GM18907 (cell line): ENCODE results near the gene SLC17A1.

Experiments
- ATAC-seq: cut with Tn5 transposase; IDR thresholded peaks from one replicate; pipeline ENCODE4 v1.9.1; 2021; ENCODE audit warnings: mild to moderate bottlenecking, moderate library complexity; ENCODE audit not compliant: unreplicated experiment

SLC17A1 gene

GRCh38 chr6:25831532-25832306, at the start of gene SLC17A1:
TSS of gene SLC17A1 (minus strand) at chr6:25832052. CDS start at chr6:25830557, 1,495 bp downstream.
- ATAC-seq = no peak

- ATAC-seq = no peak
Measured at GRCh38 chr6:25880601-25881000, 48.7 kb upstream of the SLC17A1 start.

- ATAC-seq = no peak
Measured at GRCh38 chr6:25878721-25879322, 47.0 kb upstream of the SLC17A1 start.

- no peak for ATAC-seq
Measured at GRCh38 chr6:25875926-25876602, 44.2 kb upstream of the SLC17A1 start.

- ATAC-seq = no peak
Measured at GRCh38 chr6:25875563-25875905, 43.7 kb upstream of the SLC17A1 start.

GRCh38 chr6:25874822-25875562, 43.1 kb upstream of the SLC17A1 start:
- no peak for ATAC-seq

- no peak for ATAC-seq
Measured at GRCh38 chr6:25874118-25874517, 42.3 kb upstream of the SLC17A1 start, which contains the start of gene SLC17A3. TSS of gene SLC17A3 (minus strand) at chr6:25874243. CDS start at chr6:25868387, 5,856 bp downstream.

- no peak for ATAC-seq
Measured at GRCh38 chr6:25872814-25873213, 41.0 kb upstream of the SLC17A1 start.

GRCh38 chr6:25869840-25870239, 38.0 kb upstream of the SLC17A1 start:
- no peak for ATAC-seq

GRCh38 chr6:25868436-25869183, 36.8 kb upstream of the SLC17A1 start:
- no peak for ATAC-seq

- no peak for ATAC-seq
Measured at GRCh38 chr6:25866011-25866410, 34.2 kb upstream of the SLC17A1 start.

- ATAC-seq = no peak
Measured at GRCh38 chr6:25863360-25863759, 31.5 kb upstream of the SLC17A1 start.

GRCh38 chr6:25862199-25862598, 30.3 kb upstream of the SLC17A1 start:
- ATAC-seq = no peak

- no peak for ATAC-seq
Measured at GRCh38 chr6:25852756-25853155, 20.9 kb upstream of the SLC17A1 start.

GRCh38 chr6:25851961-25852360, 20.1 kb upstream of the SLC17A1 start:
- no peak for ATAC-seq

GRCh38 chr6:25844518-25844917, 12.7 kb upstream of the SLC17A1 start:
- ATAC-seq = no peak

GRCh38 chr6:25842526-25842925, 10.7 kb upstream of the SLC17A1 start:
- peak; percentile 50 for ATAC-seq

GRCh38 chr6:25835442-25836283, 3.8 kb upstream of the SLC17A1 start:
- ATAC-seq = no peak

- ATAC-seq = no peak
Measured at GRCh38 chr6:25834950-25835349, 3.1 kb upstream of the SLC17A1 start.

- no peak for ATAC-seq
Measured at GRCh38 chr6:25833136-25833535, 1.3 kb upstream of the SLC17A1 start.
